ENCODE data around the gene SH3BP4.

SH3BP4 gene

DNA sequence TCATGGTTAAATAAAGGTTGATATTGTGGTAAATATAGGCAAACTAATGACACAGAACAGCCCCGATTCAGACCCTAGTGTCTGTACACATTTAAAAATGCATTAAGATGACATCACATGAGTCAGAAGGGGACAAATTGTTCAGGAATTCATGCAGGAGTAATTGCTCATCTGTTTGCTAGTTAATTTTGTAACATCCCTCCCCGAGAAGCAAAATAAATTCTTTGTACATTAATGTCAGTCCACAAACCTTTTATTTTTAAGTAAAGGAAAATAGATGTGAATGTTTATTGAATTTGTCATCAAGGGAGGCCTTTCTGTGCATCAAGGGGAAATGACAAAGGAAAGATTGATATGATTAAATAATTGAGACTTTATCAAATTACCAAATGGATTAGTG lies 69.9 kb downstream of the SH3BP4 start:
- DNase-seq = no peak

DNA sequence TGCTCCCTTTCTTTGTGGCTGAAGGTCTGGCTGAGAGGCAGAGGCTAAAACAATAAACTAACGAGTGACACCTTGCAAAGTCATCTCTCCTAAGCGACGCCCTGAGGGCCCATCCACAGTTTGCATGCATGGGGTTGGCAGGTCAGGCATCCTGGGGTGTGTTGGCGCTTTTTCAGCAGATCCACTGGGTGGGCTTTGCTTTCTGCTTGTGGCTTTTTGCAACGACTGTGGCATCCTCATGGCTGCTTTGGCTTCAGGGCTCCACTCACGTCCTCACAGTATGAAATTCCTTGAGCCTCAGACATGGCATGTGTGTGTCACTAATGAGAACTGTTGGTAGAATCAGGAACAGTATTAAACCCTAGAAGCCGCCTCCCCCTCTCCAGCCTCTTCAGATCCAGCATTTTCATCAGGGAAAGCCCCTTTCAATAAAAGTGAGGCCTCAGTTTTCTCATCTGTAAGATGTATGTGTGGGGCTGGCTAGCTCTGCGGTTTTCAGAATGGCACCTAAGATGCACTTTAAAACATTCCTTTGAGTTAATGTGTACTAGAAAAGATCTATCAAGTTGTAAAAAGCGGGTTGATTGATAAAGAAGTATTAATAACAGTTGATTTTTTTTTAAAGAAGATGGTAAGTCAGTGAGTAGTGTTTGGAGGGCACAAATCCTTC lies 72.5 kb downstream of the SH3BP4 start:
- no peak for DNase-seq

DNA sequence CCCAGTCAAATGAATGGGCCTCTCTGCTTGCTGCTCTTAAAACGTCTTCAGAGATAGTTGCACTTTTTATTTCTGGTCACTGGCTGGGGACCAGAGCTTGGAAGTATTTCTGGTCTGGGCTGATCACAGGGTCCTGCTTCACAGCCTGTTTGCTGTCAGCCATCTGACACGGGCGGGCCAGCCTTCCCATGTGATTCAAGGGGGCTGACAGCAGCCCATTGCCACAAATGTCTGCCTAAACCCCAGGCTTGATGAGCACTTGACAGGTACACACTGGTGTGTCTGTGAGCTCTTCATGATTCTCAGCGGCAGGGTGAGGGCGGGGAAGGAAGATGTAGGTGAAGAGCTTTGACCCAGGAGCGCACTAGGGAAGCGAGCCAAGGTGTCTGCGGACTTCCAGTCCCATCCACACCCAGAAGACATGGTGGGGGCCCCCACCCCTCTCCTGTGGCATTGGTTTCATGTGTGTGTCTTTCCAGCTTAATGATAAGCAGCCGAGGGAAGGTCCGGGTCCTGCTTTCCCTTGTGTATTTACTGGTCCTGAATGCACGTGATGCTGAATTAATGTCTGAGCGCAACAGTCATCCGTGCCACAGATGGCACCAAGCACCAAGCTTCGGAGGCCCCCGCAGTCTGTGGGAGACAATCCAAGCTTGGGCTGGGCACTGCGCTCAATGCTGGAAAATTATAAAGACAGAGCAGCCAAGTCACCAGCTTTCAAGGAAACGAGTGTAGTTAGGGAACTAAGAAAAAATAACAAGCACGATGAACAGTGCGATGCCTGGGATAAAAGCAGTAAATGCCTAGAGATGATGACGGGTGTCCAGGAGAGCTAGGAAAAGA lies 73.3 kb downstream of the SH3BP4 start:
- DNase-seq = no peak

DNA sequence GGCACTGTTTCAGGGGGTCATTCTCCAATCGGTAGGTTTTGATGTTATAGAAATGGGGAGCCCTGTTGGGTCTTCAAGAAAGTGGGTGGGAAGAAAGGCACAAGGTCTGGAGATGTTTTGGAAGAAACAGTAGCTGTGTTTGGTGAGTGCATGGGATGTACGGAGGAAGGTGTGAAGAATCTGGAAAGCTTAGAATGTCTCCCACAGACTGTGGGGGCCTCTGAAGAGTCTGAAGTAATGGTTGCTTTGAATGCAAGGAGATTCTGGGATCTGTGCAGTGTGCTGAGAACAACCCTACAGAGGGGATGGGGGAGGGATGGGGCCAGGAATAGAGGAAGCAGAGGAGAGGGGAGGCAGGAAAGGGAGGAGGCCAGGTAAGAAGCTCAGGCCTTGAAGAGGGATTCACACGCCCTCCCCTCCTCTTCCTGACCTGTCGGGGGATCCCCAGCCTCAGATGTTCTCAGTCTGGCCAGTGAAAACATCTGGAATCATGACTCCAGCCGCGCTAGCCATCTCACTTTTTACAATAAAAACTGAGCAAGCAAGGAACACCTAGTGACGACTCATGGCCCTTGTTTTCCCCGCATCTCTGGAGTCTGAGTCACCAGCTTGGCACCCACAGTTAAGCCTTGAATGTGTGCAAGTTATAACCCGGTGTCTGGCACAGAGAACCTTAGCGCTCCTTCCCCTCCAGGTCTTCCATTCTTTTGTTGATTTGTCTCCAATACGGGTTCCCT lies 74.2 kb downstream of the SH3BP4 start:
- no peak for DNase-seq

DNA sequence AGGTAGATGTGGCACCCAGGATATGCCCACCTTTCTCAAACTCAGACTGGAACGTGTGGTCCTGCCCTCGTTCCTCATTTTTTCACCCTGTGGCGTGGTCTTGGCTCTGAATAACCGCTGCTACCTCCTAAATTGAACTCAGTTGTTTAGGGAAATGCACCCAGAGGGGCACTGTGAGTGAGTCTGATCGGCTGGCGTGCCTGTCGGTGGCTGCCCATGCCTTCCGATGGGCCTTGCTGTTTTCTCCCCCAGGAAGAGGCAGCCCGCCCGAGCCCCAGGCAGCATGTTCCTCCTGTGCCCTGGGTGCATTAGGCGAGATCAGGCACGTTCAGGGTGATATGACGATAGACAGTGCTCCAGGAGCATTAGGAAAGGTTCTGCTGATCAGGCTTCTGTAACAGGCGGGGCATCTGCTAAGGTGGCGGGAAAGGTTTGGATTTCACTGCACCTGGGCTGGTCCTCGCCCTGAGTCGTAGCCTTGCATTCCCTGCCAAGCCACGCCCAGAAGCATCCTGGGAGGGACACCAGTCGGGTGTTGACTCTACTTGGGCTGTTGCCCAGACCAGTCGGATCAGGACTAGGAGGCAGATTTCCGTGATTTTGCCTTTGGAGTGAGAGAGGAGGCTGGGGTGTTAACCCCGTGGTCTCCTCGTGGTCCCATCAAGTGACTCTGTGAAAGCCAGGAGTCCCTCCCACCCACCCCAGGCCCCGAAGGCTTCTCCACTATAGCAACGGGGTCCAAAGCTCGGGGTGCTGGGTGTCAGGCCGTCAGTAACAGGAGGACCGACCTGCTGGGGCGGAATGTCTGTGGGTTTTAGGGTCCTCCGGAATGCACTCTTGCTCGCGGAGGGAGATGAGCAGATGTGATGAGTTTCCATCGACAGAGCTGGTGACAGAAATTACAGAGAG lies 75.1 kb downstream of the SH3BP4 start:
- no peak for DNase-seq

DNA sequence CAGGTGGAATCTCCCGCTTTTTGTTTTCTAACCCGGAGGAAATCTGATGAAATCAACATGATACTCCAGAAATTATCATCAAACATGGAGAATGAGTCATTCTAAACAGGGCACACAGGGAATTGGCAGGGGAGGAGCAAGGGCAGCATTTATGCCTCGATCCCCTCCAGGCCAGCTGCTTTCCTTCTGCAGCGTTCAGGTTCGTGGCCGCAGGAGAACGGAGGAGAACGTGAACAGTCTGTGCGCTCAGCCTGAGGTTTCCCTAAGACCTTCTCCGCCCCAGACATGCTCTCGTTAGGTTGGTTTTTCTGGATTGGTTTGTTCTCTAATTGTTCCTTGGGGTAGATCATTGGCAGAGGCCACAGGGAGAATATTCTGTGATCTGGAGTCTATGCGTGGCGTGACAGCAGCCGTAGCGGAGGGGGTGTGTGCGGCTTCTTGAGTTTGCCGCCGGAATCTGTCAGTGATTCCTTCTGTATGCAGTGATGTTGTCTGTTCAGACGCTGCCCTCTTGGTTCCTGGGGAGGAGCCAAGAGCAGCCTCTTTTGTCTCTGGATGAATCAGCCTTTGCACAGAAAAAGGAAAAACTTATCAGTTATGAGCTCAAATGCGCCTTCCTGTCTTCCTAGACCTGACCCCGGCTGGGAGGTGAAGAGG lies 75.9 kb downstream of the SH3BP4 start:
- DNase-seq = no peak

DNA sequence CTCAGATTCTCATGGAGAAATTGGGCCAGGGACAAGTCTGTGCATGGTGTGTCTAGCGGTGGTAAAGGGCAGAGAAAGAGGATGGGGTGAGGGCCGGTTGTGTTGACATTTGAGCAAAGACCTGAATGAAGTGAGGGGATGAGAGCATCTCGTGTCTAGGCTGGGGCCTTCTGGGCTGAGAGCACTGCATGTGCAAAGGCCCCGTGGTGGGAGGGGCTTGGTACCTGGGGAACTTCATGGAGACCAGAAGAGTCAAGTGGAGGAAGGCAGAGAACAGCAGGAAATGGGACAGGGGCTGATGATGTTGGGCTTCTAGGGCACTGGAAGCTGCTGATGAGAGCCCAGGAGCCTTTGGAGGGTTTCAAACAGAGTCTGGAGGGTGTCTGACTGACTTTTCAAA lies 76.8 kb downstream of the SH3BP4 start:
- no peak for DNase-seq

DNA sequence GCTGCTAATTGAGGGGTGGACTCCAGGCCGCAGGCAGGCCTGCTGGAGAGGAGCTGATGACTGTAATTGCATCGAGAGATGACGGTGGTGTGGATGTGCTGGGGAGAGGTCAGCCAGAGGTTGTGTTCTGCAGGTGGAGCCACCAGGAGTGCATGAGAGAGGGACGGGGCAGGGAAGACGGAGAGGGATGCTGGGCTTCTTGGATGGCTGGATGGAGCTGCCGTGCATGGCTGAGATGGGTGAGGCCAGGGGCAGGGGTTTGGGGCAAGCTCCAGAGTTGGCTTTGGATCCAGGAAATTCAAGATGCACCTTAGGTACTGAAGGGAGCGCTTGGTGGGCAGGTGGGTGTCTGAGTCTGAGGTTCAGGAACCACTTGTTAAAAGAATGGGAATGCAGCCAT lies 77.2 kb downstream of the SH3BP4 start:
- DNase-seq = no peak

DNA sequence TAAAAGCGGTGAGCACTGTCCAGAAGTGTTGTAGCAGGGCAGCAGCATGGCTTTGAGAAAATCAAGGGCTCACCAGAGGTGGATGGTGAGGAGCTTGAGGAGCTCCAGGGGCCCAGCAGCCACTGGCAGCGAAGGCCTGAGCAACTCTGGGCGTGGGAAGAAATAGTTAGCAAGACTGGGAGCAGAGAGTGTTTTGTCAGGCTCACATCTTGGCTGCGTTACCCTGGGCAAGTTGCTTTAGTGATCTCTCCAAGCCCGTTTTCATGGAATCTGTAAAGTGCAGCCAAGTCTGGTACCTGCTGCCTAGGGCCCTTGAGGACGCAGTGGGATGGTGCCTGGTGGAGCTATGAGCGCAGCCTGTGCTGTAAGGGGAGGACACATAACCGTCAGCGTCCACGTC lies 78.3 kb downstream of the SH3BP4 start:
- no peak for DNase-seq

DNA sequence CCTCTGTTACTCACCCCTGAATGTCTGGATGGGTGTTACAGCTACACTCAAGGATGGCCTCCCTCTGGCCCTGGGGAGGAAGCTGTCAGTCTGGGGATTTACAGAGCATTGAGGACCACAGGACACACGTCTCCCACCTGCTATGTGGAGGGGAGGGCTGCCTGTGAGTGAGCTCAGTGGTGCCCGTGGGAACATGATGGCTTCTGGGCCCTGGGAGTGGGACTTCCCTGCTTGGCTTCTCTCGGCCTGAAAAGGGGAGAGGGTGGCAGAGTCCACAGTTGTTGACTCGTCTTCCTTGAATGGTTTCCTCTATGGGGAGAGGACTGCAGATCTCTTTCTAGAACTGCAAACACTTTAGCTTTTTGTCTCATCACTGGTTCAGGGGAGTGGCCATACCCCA lies 79.1 kb downstream of the SH3BP4 start:
- no peak for DNase-seq

DNA sequence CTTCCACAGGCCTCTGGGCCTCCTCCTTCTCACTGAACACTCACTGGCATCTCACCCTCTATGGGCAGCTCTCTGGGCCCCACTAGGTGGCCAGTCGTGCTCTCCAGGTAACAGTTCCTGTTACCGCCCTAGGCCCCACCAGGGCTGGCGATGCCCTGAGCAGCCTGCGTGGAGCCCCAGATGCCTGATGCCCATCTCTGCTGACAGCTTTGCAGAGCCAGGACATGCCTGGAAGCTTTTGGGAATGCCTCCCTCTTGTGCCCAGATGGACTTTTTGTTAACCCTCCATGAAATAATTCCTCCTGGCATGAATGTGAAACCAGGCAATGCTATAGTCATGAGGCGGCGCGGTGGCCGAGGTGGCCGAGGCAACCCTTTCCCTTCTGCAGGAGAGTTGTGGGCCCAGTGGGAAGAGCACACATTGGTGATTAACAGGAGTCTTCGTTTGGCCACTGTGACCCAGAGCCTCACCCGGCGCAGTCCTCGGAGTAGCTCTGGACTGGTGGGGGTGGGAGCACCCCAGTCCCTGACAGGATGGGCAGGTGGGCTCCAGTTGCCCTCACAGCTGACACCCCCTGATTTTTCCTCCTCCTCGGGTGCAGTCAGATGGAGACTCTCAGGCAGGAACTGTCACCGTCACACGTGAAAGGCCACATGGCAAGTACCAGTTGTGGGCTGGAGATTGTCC lies 80.0 kb downstream of the SH3BP4 start:
- no peak for DNase-seq

DNA sequence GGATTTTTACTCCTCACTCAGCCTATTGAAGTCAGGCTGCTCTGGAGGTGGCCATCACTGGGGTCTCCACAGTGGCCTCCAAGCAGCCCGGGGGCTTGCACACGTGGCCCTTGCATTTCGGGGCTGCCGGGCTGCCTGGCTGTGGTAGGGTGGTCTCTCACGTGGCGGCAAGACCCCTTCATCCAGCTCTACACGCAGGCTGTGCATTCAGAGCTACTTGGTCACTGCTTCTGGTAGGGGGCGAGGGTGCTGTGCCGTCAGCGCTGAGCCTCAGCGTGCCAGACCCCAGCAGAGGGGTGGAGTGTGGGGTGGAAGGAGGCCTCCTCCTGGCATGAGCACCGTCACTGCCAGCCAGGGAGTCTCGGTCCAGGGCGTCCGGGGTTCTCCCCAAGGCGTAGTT lies 80.6 kb downstream of the SH3BP4 start:
- no peak for DNase-seq

DNA sequence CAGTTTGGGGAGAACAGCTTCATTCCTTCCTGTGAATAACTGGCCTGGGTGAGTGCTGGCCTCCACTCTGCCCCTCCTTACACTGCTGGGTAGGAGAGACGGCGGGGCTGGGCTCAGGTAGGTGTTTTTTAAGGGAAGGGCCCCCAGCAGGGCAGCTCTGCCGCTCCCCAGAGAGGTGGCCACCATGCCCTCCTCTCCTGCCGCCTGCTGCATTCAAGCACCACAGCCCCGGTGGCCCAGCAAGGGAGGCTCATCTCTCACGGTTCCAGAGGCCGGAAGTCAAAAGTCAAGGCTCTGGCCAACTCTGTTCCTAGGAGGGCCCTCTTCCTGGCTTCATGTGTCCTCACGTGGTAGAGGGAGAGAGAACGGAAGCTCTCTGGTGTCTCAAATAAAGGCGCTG lies 81.1 kb downstream of the SH3BP4 start:
- DNase-seq = no peak

DNA sequence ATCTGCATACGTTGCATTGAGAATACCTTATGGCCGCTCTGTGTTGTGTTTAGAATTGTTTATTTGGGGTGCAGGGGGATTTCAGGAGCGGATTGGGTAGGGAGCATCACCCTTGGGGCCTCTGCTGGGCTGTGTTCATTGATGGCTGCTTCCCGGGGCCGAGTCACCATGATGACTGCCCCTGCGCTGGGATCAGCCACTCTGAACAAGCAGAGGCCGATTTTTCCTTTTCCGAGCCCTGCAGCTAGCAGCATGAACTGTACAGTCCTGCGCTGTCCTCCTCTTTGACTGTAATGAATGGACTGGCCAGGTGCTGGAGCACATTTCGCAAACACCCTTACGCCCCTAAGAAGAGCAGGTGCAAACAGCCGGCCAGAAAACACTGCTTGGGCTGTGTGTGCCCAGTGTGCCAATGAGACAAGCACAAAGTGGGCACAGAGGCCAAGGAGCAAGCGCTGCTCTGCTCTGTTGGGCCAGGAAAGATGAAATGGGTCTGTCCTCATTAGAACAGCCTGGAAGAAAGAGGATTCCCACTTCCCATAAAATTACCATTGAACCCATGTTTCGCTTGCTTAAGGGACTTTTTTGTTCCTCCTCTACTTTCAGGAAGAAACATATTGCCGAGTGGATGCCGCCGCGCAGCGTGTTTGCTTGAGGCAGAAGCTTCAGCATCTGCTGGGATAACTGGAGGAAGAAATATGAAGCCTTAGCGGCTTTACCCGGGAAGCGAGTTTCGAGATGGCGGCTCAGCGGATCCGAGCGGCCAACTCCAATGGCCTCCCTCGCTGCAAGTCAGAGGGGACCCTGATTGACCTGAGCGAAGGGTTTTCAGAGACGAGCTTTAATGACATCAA lies 82.7 kb downstream of the SH3BP4 start:
- DNase-seq = no peak

DNA sequence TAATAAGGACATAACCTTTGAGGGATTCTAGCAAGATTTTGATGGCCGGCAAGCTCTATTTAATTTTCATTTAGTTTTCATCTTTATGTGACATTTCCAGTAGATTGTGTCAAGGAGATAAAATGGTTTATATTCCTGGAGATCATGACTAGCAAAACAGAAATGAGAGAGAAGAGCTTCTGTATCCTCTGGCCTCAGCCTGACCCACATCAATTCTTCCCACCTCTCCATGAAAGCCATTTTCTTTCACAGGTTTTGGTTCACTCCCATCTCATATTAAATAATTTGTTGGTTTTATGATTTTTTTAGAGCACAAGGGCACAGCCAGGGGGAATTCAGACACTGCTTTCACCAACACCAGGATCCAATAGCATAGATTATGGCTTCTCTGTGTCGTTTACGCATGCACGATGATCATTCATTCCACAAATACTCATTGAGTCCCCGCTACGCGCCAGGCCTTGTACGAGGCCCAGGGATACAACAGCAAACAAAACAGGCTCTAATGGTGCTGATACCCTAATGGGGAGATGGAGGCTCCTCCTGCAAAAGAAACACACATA lies 85.9 kb downstream of the SH3BP4 start:
- no peak for DNase-seq

DNA sequence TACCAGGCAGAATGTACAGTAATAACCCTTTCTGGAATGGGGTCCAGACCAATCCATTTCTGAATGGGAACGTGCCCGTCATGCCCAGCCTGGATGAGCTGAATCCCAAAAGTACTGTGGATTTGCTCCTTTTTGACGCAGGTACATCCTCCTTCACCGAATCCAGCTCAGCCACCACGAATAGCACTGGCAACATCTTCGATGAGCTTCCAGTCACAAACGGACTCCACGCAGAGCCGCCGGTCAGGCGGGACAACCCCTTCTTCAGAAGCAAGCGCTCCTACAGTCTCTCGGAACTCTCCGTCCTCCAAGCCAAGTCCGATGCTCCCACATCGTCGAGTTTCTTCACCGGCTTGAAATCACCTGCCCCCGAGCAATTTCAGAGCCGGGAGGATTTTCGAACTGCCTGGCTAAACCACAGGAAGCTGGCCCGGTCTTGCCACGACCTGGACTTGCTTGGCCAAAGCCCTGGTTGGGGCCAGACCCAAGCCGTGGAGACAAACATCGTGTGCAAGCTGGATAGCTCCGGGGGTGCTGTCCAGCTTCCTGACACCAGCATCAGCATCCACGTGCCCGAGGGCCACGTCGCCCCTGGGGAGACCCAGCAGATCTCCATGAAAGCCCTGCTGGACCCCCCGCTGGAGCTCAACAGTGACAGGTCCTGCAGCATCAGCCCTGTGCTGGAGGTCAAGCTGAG lies 89.6 kb downstream of the SH3BP4 start:
- DNase-seq = no peak

DNA sequence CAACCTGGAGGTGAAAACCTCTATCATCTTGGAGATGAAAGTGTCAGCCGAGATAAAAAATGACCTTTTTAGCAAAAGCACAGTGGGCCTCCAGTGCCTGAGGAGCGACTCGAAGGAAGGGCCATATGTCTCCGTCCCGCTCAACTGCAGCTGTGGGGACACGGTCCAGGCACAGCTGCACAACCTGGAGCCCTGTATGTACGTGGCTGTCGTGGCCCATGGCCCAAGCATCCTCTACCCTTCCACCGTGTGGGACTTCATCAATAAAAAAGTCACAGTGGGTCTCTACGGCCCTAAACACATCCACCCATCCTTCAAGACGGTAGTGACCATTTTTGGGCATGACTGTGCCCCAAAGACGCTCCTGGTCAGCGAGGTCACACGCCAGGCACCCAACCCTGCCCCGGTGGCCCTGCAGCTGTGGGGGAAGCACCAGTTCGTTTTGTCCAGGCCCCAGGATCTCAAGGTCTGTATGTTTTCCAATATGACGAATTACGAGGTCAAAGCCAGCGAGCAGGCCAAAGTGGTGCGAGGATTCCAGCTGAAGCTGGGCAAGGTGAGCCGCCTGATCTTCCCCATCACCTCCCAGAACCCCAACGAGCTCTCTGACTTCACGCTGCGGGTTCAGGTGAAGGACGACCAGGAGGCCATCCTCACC lies 90.2 kb downstream of the SH3BP4 start:
- DNase-seq = no peak

DNA sequence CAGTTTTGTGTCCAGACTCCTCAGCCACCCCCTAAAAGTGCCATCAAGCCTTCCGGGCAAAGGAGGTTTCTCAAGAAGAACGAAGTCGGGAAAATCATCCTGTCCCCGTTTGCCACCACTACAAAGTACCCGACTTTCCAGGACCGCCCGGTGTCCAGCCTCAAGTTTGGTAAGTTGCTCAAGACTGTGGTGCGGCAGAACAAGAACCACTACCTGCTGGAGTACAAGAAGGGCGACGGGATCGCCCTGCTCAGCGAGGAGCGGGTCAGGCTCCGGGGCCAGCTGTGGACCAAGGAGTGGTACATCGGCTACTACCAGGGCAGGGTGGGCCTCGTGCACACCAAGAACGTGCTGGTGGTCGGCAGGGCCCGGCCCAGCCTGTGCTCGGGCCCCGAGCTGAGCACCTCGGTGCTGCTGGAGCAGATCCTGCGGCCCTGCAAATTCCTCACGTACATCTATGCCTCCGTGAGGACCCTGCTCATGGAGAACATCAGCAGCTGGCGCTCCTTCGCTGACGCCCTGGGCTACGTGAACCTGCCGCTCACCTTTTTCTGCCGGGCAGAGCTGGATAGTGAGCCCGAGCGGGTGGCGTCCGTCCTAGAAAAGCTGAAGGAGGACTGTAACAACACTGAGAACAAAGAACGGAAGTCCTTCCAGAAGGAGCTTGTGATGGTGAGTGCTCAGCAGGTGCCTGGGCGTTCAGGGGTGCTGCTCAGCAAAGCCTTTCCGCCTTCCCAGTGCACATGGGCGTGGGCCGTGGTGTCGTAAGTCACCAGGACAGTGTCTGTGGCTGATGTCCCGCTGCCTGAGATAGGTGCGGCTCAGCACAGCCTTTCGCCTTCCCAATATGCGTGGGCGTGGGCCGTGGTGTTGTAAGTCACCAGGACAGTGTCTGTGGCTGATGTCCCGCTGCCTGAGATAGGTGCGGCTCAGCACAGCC lies 91.0 kb downstream of the SH3BP4 start:
- DNase-seq = no peak

Measured in stimulated activated CD4-positive, alpha-beta T cell treated with anti-CD3 and anti-CD28 coated beads, Interleukin-1b, Interleukin-23, amount 100 ng/mL, for 48 hours (primary cell).